Measurements from ENCODE around the gene PITX2. TPM values are rescaled to one million over a fixed set of nuclear protein-coding genes. Genes with fewer than 3 reads are reported as not detected.

PITX2 gene
- total RNA-seq, 1 experiment from 2014 or later = 8.3 TPM

Other genes with a start within 250 kb of the PITX2 start
- gene ENPEP, start 146.9 kb downstream of the PITX2 start, total RNA-seq (2021; ENCODE audit: unreplicated experiment) = 4.5 TPM

Measured in HCT116 (cell line).